Endothelial cell of umbilical vein (primary cell): ENCODE measurements around the gene SMARCC1. TPM values are rescaled to one million over a fixed set of nuclear protein-coding genes. Genes with fewer than 3 reads are reported as not detected.
"Not testable (repeated sequence)": the region's sequence is repeated elsewhere in the genome, so short reads cannot be mapped to it uniquely, and the experiment has no call there.

ENCODE experiments used
- BruUV-seq: library from RNA; stranded (reverse); fragments of 400-500 nt; replicated peaks from 2 replicates; lab custom pipeline; 2021; lab: Mats Ljungman, UMichigan
- CTCF ChIA-PET: fragments of 300-600, 350-600 bp; sonication (Branson Sonifier 250); formaldehyde crosslinking; loops from one replicate; lab custom pipeline; 2021; ENCODE audit warnings: antibody characterized with exemption, inconsistent platforms; lab: Charles Lee
- POLR2A ChIA-PET: fragments of 300-600, 350-600 bp; sonication (Branson Sonifier 250); formaldehyde crosslinking; loops from one replicate; lab custom pipeline; 2021; ENCODE audit warnings: antibody characterized with exemption, inconsistent platforms; lab: Charles Lee
- DNase-seq: peaks from one replicate; pipeline ENCODE4 v3.0.0-alpha.2; 2011; ENCODE audit warnings: low read depth, low spot score
- FAIRE-seq: peaks from 2 replicates; lab custom pipeline; 2011; peaks lifted over from hg19 to GRCh38; lab: Jason Lieb, UNC
- H2AFZ ChIP-seq: 2 replicates; pipeline ENCODE4 v1.6.0; 2012; ENCODE audit warnings: low read depth, low read length, control low read depth, inconsistent platforms
- H3K27ac ChIP-seq: 2 replicates; pipeline ENCODE4 v1.5.1; 2011; ENCODE audit warnings: low read depth, mild to moderate bottlenecking, control low read depth, low read length, moderate library complexity; ENCODE audit not compliant: insufficient read depth
- H3K27me3 ChIP-seq, 2 experiments: 2 replicates each; pipeline versions ENCODE4 v1.6.0 to v1.6.1; 2011; ENCODE audit warnings: low read length in 2 of 2, mixed read lengths in 1 of 2; ENCODE audit not compliant: control insufficient read depth in 2 of 2, insufficient read depth in 2 of 2
- H3K36me3 ChIP-seq, 2 experiments: 2 replicates in 1 of 2; 3 replicates in 1 of 2; pipeline ENCODE4 v1.5.1; 2011; ENCODE audit warnings: low read length in 2 of 2, mild to moderate bottlenecking in 1 of 2, moderate library complexity in 1 of 2; ENCODE audit not compliant: control insufficient read depth in 2 of 2, insufficient read depth in 2 of 2; ENCODE audit errors: extremely low read depth in 1 of 2
- H3K4me1 ChIP-seq: 3 replicates; pipeline ENCODE4 v1.5.1; 2011; ENCODE audit warnings: mild to moderate bottlenecking, low read length; ENCODE audit not compliant: control insufficient read depth, insufficient read depth; ENCODE audit errors: extremely low read depth
- H3K4me2 ChIP-seq: 2 replicates; pipeline ENCODE4 v1.6.1; 2011; ENCODE audit warnings: low read length, control low read depth, mixed read lengths; ENCODE audit not compliant: insufficient read depth
- H3K4me3 ChIP-seq, 3 experiments: fragments of 200-600 bp in 1 of 3; sonication (generic), shearing (Covaris generic) in 1 of 3; replicated peaks in 1 of 3; 2 replicates each; pipeline ENCODE4 v1.5.1; 2011 to 2016; ENCODE audit warnings: control low read depth in 3 of 3, low read length in 3 of 3, mild to moderate bottlenecking in 2 of 3, inconsistent platforms in 1 of 3, low read depth in 1 of 3, moderate library complexity in 1 of 3; ENCODE audit not compliant: insufficient read depth in 1 of 3
- H3K79me2 ChIP-seq: 2 replicates; pipeline ENCODE4 v1.6.0; 2012; ENCODE audit warnings: low read length, inconsistent platforms; ENCODE audit not compliant: control insufficient read depth, insufficient read depth
- H3K9ac ChIP-seq: replicated peaks from 2 replicates; pipeline ENCODE3; 2011; ENCODE audit warnings: low read length, control low read depth; ENCODE audit not compliant: insufficient read depth; ENCODE audit errors: extremely low read depth
- H3K9me1 ChIP-seq: replicated peaks from 3 replicates; pipeline ENCODE4 v1.6.0; 2011; ENCODE audit warnings: mild to moderate bottlenecking, low read length; ENCODE audit not compliant: control insufficient read depth, insufficient read depth; ENCODE audit errors: extremely low read depth
- H3K9me3 ChIP-seq: replicated peaks from 2 replicates; pipeline ENCODE4 v1.5.1; 2012; ENCODE audit warnings: low read length, inconsistent platforms; ENCODE audit not compliant: control insufficient read depth, insufficient read depth
- H4K20me1 ChIP-seq: replicated peaks from 2 replicates; pipeline ENCODE3; 2011; ENCODE audit warnings: mild to moderate bottlenecking, low read length; ENCODE audit not compliant: control insufficient read depth, insufficient read depth; ENCODE audit errors: extremely low read depth
- EZH2 ChIP-seq: IDR thresholded peaks from 2 replicates; pipeline ENCODE4 v1.6.1; 2012; ENCODE audit warnings: borderline replicate concordance, low read depth, mild to moderate bottlenecking, moderate library complexity, low read length, inconsistent platforms; ENCODE audit not compliant: severe bottlenecking
- GATA2 ChIP-seq: IDR thresholded peaks from 2 replicates; pipeline ENCODE4 v1.7.0; 2011; ENCODE audit warnings: low read depth, mild to moderate bottlenecking, moderate library complexity, mixed read lengths, low read length; ENCODE audit not compliant: insufficient read length, insufficient read depth
- dilution Hi-C: fragments of 300-500 bp; cut with MboI; formaldehyde crosslinking; loops from one replicate; pipeline ENCODE4 v1.15.0; 2019; ENCODE audit warnings: low sequenced_read_pairs; ENCODE audit not compliant: extremely low pct_ligation_motif_present
- intact Hi-C: fragments of 100-400 bp; cut with micrococcal nuclease; formaldehyde crosslinking; loops from one replicate; pipeline ENCODE4 v1.10.0; 2022
- polyA plus RNA-seq, 4 experiments: library from polyadenylated mRNA; depleted of rRNA in 3 of 4; stranded (reverse) in 3 of 4; unstranded in 1 of 4; fragments of >200 nt; gene quantifications; 2 replicates each; pipeline versions ENCODE4 v1.2.1 to v1.2.3, GENCODE V29; 2011 to 2012; ENCODE audit warnings: missing spikeins in 1 of 4
- total RNA-seq: library from RNA; stranded (reverse); gene quantifications from 2 replicates; pipeline ENCODE4 v1.2.3, GENCODE V29; 2021

Gene SMARCC1
- total and polyA plus RNA-seq, 2 donors (not counting 3 experiments of a cell fraction or from before 2014, with no cell fraction given) = 23.0 to 138 TPM

GRCh38 chr3:47743855-47744254, 37.8 kb downstream of the SMARCC1 start:
- Histone ChIP-seq H3K9me3 (no peaks in the 10 kb centered on the region), H3K79me2 (peaks cover 75% of the 10 kb centered on the region), H2AFZ (no peak overlapping the region), H3K4me1 (peaks cover 7% of the 10 kb centered on the region), H3K9me1 (no peaks in the 10 kb centered on the region), H3K36me3 (peaks cover 3 to 6% of the 10 kb centered on the region in 2 experiments), H4K20me1 (peaks cover 2% of the 10 kb centered on the region), H3K9ac (no peak overlapping the region), H3K27ac (no peak overlapping the region), H3K4me3 (no peak overlapping the region), H3K27me3 (no peaks in the 10 kb centered on the region), H3K4me2 (no peak overlapping the region)
- no TSS peak for BruUV-seq
- dilution Hi-C loops (no loop called here), intact Hi-C loops (no loop called here)
- no peak for FAIRE-seq
- CTCF ChIA-PET = no interaction called here
- no peak for DNase-seq
- TF ChIP-seq EZH2 = no peak
- no peak for TF ChIP-seq GATA2
- POLR2A ChIA-PET = no interaction called here

GRCh38 chr3:47743352-47743751, 38.3 kb downstream of the SMARCC1 start:
- H2AFZ ChIP-seq, H3K9me1 ChIP-seq, H3K9ac ChIP-seq, H3K4me1 ChIP-seq, H3K4me2 ChIP-seq, H3K27ac ChIP-seq, H3K36me3 ChIP-seq, H3K27me3 ChIP-seq, DNase-seq, H3K4me3 ChIP-seq, BruUV-seq, FAIRE-seq, intact Hi-C loops, H3K9me3 ChIP-seq, H4K20me1 ChIP-seq, dilution Hi-C loops: not testable (repeated sequence)
- ChIA-PET POLR2A (interaction anchor here (0.6 kb wide), 1 partner anchor 118 kb away, joined by 6 read pairs; no protein-coding TSS in a partner anchor), CTCF (interaction anchor here (2.0 kb wide), 1 partner anchor 221 kb away, joined by 7 read pairs; no protein-coding TSS in a partner anchor)
- peaks cover 75% of the 10 kb centered on the region for H3K79me2 ChIP-seq
